WI38 (cell line): Measurements from ENCODE around the gene CYS1.

Experiments used
- H3K4me3 ChIP-seq: 2 replicates; pipeline ENCODE4 v1.5.1; 2011; ENCODE audit warnings: low read depth, mild to moderate bottlenecking, control low read depth, low read length
- TF ChIP-seq, protein P1 (sequence below): IDR thresholded peaks from 2 replicates; pipeline ENCODE4 v1.5.1; 2012; ENCODE audit warnings: low read depth, mild to moderate bottlenecking, control low read depth, low read length

Gene CYS1

GRCh38 chr2:10008809-10009176 is 71.4 kb downstream of the CYS1 start:
- TF ChIP-seq, protein P1, sequence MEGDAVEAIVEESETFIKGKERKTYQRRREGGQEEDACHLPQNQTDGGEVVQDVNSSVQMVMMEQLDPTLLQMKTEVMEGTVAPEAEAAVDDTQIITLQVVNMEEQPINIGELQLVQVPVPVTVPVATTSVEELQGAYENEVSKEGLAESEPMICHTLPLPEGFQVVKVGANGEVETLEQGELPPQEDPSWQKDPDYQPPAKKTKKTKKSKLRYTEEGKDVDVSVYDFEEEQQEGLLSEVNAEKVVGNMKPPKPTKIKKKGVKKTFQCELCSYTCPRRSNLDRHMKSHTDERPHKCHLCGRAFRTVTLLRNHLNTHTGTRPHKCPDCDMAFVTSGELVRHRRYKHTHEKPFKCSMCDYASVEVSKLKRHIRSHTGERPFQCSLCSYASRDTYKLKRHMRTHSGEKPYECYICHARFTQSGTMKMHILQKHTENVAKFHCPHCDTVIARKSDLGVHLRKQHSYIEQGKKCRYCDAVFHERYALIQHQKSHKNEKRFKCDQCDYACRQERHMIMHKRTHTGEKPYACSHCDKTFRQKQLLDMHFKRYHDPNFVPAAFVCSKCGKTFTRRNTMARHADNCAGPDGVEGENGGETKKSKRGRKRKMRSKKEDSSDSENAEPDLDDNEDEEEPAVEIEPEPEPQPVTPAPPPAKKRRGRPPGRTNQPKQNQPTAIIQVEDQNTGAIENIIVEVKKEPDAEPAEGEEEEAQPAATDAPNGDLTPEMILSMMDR, result no peak

DNA sequence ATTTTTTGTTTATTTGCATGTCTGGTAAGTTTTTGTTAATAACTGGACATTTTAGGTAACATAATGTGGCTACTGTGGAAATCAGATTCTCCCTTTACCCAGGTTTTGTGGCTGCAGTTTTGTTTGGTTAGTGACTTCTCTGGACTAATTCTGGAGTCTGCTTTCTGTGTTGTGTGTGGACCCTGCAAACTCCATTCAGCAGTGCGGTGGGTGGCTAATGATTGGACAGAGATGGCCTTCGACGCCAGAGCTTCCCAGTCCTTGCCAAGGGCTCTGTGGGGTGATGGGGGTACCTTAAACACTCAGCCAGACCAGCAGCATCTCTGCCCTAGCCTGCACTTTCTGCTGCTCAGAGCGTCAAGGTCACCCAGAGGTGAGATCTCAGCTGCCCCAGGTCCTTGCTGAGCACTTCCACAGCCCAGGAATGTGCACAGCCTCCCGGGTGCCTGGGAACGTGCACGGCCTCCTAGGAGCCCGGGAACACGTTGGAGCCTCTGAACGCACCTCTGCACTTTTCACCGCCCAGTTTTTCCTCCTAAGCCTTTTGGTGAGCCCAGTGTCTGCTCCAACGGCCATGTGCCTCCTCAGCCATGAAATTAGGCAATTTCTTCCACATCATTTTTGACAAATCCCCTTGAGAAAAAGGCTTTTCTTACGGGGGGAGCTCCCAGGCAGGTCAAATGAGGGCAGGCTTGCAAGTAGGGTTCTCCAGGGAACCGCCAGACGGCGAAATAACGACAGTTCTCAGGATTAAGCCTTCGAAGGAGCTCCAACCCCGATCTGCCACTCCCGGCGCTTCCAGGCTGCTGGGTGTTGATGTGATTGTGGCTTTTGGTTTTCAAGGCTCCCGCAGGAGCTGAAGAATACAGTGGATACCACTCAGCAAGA is 72.0 kb downstream of the CYS1 start:
- no peak overlapping the region for H3K4me3 ChIP-seq
- TF ChIP-seq, protein P1, result no peak

More at GRCh38 chr2:10008809-10009176, 71.4 kb downstream of the CYS1 start:
- no peak overlapping the region for H3K4me3 ChIP-seq

DNA sequence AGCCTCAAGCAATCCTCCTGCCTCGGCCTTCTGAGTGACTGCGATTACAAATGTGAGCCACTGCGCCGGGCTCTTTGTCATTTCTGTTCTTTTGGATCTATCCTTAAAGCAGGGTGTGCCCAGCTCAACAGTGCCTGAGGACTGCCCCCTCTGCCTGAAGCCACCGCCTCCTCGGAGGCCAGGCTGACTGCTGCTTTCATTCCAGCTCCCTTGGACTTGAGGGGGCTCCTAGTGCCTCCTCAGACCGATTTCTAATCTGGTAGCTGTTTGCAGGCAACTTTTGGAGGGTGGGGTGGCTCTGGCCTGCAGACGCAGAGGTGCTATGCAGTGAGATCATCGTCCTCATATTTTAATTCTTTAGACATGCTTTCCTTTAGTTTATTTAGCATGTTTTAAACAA is 72.8 kb downstream of the CYS1 start:
- TF ChIP-seq, protein P1, result no peak
- no peak overlapping the region for H3K4me3 ChIP-seq
